ENCODE data around the gene ZMYND12.

DNA sequence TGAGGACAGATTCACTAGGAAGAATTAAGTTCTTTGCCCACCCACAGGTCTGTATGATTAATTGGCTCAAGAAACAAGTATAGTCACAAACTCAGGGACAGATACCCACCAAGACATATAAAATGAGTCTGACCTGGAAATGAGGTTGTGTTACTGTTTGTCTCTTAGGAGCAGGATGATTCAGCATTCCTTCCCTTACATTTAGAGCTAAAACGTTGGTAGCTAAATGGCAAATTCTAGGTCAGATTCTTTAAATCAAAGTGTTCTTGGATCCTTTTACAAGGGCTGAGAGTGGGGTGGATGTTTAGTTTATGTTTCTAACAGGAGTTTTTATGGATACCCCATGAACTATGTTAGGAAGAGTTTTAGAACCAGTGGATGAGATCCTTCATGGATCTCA, 70.5 kb downstream of the ZMYND12 start:
- TF ChIP-seq, protein P1, sequence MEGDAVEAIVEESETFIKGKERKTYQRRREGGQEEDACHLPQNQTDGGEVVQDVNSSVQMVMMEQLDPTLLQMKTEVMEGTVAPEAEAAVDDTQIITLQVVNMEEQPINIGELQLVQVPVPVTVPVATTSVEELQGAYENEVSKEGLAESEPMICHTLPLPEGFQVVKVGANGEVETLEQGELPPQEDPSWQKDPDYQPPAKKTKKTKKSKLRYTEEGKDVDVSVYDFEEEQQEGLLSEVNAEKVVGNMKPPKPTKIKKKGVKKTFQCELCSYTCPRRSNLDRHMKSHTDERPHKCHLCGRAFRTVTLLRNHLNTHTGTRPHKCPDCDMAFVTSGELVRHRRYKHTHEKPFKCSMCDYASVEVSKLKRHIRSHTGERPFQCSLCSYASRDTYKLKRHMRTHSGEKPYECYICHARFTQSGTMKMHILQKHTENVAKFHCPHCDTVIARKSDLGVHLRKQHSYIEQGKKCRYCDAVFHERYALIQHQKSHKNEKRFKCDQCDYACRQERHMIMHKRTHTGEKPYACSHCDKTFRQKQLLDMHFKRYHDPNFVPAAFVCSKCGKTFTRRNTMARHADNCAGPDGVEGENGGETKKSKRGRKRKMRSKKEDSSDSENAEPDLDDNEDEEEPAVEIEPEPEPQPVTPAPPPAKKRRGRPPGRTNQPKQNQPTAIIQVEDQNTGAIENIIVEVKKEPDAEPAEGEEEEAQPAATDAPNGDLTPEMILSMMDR (conservative IDR thresholded peaks at IDR 0.05 in 1 of 2, IDR thresholded peaks at IDR 0.05 in 1 of 2; ENCODE audit: low read depth in 1 of 2, low read length in 2 of 2): no peak
- TF ChIP-seq EZH2 (IDR thresholded peaks at IDR 0.05; ENCODE audit: low read length, missing control alignments): no peak
